GM18951 (cell line): ENCODE results near the gene NMU.
"Not testable (repeated sequence)": the region's sequence is repeated elsewhere in the genome, so short reads cannot be mapped to it uniquely, and the experiment has no call there.

Experiments
- POLR2A ChIP-seq: IDR thresholded peaks from 4 replicates; pipeline ENCODE4 v1.6.1; 2011; ENCODE audit warnings: mild to moderate bottlenecking; ENCODE audit not compliant: insufficient read length, insufficient read depth; ENCODE audit errors: extremely low read depth
- in situ Hi-C: fragments of 300-500 bp; cut with MboI; formaldehyde crosslinking; loops from one replicate; pipeline ENCODE4 v1.12.0; 2022; ENCODE audit warnings: low sequenced_read_pairs, mixed read lengths, inconsistent platforms; ENCODE audit not compliant: unreplicated experiment

NMU gene

DNA sequence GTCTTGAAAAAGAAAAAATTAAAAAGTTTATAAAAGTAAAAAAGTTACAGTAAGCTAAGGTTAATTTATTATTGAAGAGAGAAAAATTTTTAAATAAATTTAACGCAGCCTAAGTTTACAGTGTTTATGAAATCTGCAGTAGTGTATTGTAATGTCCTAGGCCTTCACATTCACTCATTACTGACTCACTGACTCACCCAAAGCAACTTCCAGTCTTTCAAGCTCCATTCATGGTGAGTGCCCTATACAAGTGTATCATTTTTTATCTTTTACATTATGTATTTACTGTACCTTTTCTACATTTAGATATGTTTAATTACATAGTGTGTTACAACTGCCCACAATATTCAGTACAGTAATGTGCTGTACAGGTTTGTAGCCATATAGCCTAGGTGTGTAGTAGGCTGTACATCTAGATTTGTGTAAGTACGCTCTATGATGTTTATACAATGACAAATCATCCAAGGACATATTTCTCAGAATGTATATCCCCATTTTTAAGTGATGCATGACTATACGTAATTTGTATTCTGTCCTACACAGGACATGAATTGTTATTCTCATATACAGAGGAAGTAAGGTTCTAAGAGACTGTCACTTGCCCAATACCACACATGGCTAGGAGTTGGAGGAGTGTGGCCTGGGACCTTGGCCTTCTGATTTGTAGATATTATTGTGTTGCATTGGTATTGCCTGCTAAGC lies 24.6 kb downstream of the NMU start:
- TF ChIP-seq POLR2A = no peak
- in situ Hi-C loops = no loop called here

GRCh38 chr4:55610381-55610780 lies 25.7 kb downstream of the NMU start:
- TF ChIP-seq POLR2A = no peak
- in situ Hi-C loops = no loop called here

GRCh38 chr4:55609393-55609866 lies 26.7 kb downstream of the NMU start:
- TF ChIP-seq POLR2A = no peak
- in situ Hi-C loops = no loop called here

GRCh38 chr4:55608591-55608990 lies 27.5 kb downstream of the NMU start:
- in situ Hi-C loops = no loop called here
- no peak for TF ChIP-seq POLR2A

GRCh38 chr4:55604996-55605395 lies 31.1 kb downstream of the NMU start:
- in situ Hi-C loops = no loop called here
- TF ChIP-seq POLR2A = no peak

DNA sequence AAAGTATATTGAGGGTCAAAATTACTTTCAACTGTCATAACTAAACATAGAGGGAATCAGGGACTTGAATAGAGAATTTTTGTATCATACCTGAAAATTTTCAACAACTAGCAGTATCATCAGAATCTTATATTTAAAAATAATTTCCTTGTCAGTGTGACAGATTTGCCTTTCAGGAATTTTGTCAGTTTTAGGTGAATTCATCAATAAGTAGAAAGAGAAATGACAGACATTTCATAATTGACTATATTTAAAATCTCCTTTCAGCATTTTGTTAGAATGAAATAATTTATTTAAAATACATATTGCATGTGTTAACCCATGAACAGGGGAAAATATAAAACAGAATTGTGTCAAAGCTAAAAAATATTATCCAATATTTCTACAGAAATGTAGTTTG lies 35.5 kb downstream of the NMU start:
- in situ Hi-C loops = no loop called here
- TF ChIP-seq POLR2A = no peak

DNA sequence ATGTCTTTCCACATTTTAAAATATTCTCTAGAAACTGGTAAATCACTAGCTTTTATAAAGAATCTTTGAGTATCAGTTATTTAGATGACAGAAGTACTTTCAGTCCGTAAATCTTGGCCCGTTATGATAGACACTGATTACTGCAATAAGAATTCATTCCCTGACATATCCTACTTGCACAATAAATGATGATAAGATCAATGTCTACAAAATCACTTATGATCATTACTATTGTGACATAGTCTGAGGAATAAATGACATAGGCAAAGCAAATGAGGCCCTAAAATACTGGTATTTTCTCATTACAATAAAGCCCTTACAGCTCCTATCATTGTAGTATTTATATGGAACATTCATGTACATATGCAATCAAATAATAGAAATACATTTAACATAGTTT lies 37.5 kb downstream of the NMU start:
- TF ChIP-seq POLR2A = no peak
- in situ Hi-C loops = no loop called here

- no peak for TF ChIP-seq POLR2A
- in situ Hi-C loops = no loop called here
Observed at GRCh38 chr4:55592014-55592413, 44.1 kb downstream of the NMU start, which contains the start of gene PDCL2. PDCL2 (minus strand) TSS chr4:55592245; CDS start chr4:55592109, 136 bp downstream.

DNA sequence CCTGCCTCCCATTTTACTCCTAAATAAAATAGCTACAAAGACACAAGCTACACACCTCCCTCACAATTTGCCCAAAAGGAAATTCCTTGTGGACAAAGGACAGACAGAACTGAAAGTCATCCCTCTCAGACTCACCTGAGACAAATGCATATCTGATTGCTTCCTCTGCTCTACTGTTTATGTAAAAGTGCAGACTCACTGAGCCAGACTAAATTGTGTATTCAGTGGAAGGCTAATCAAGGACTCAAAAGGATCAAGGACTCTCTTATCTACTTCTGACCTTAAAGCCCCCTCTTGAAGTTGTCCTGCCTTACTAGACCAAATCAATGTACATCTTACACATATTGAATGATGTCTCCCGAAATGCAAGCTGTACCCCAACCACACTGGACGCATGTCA lies 47.9 kb downstream of the NMU start:
- in situ Hi-C loops = no loop called here
- TF ChIP-seq POLR2A = no peak

- in situ Hi-C loops = not testable (repeated sequence)
Observed at GRCh38 chr4:55582773-55583172, 53.3 kb downstream of the NMU start.

DNA sequence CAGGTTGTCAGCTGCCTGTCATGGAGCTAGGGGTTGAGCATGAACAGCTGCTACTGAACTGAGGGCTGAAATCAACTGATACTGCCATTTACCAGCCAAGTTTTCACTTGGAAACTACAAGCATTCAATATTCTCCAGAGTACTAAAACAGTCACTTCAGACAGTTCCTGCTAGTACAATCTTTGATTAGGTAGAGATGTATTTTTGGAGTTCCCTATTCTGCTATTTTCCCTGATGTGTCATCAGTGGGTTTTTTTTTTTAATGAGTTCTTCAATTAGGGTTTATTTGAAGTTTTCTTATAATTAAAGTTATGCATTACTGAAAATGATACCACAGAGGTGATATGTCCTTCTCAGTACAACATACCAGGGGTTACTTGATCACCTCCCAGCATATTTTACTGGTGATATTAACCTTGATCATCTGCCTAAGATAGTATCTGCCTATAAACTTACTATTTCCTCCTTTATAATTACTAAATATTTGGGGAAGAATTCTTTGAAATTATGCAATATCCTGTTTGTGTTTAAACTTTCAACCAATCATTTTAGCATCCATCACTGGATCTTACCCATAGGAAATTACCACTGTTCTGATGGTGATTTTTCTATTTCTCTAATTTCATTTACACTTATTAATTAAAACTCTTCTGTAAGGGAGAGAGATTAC lies 57.6 kb downstream of the NMU start:
- in situ Hi-C loops = no loop called here
- TF ChIP-seq POLR2A = no peak

- no peak for TF ChIP-seq POLR2A
- in situ Hi-C loops = no loop called here
Observed at GRCh38 chr4:55575513-55575912, 60.6 kb downstream of the NMU start.

GRCh38 chr4:55574252-55574651 lies 61.8 kb downstream of the NMU start:
- in situ Hi-C loops = no loop called here

GRCh38 chr4:55571806-55572205 lies 64.3 kb downstream of the NMU start:
- in situ Hi-C loops = no loop called here
- no peak for TF ChIP-seq POLR2A

More at GRCh38 chr4:55574252-55574651, 61.8 kb downstream of the NMU start:
- TF ChIP-seq POLR2A = no peak
